Measurements from ENCODE around the gene LPCAT2.
"Not testable (repeated sequence)": the region's sequence is repeated elsewhere in the genome, so short reads cannot be mapped to it uniquely, and the experiment has no call there.

LPCAT2 gene

DNA sequence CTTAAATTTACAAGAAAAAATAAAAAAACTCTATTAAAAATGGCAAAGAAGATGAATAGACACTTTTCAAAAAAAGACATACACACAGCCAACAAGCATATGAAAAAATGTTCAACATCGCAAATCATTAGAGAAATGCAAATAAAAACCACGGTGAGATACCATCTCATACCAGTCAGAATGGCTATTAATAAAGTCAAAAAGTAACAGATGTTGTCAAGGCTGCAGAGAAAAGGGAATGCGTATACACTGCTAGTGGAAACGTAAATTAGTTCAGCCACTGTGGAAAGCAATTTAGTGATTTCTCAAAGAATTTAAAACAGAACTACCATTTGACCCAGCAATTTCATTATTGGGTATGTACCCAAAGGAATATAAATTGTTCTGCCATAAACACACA lies 89.1 kb downstream of the LPCAT2 start (continued):
- TF ChIP-seq TOX (CRISPR knock-in tag; IDR thresholded peaks at IDR 0.05; ENCODE audit: borderline replicate concordance) = no peak

- ATAC-seq = no peak
- TF ChIP-seq ZNF8 (CRISPR knock-in tag; IDR thresholded peaks at IDR 0.05) = no peak
- TF ChIP-seq ZC3H10 (CRISPR knock-in tag; IDR thresholded peaks at IDR 0.05) = no peak
Observed at GRCh38 chr16:55605754-55606336, 97.0 kb downstream of the LPCAT2 start.

GRCh38 chr16:55613613-55614335 lies 104.9 kb downstream of the LPCAT2 start:
- ATAC-seq = no peak
- TF ChIP-seq ZFP30 (CRISPR knock-in tag; IDR thresholded peaks at IDR 0.05) (no peak), GLIS3 (CRISPR knock-in tag; IDR thresholded peaks at IDR 0.05) (no peak), ZNF8 (CRISPR knock-in tag; IDR thresholded peaks at IDR 0.05) (no peak), ZNF70 (CRISPR knock-in tag; IDR thresholded peaks at IDR 0.05) (no peak), TCF4 (CRISPR knock-in tag; IDR thresholded peaks at IDR 0.05; ENCODE audit: borderline replicate concordance) (no peak), CSDC2 (CRISPR knock-in tag; IDR thresholded peaks at IDR 0.05) (no peak), SNAI2 (CRISPR knock-in tag; IDR thresholded peaks at IDR 0.05) (no peak), BACH2 (CRISPR knock-in tag; IDR thresholded peaks at IDR 0.05; ENCODE audit: borderline replicate concordance) (no peak), ZFP3 (CRISPR knock-in tag; IDR thresholded peaks at IDR 0.05) (no peak), POU6F1 (CRISPR knock-in tag; IDR thresholded peaks at IDR 0.05; ENCODE audit: borderline replicate concordance, low read depth) (no peak), ARNTL (CRISPR knock-in tag; IDR thresholded peaks at IDR 0.05; ENCODE audit: borderline replicate concordance, low read depth) (no peak), ZC3H10 (CRISPR knock-in tag; IDR thresholded peaks at IDR 0.05) (no peak), ISL1 (CRISPR knock-in tag; IDR thresholded peaks at IDR 0.05) (no peak)

- TF ChIP-seq CSDC2 (CRISPR knock-in tag; IDR thresholded peaks at IDR 0.05) (no peak), ZNF565 (CRISPR knock-in tag; conservative IDR thresholded peaks at IDR 0.05; ENCODE audit: low read depth) (no peak), TOX (CRISPR knock-in tag; IDR thresholded peaks at IDR 0.05; ENCODE audit: borderline replicate concordance) (no peak), SNAI2 (CRISPR knock-in tag; IDR thresholded peaks at IDR 0.05) (no peak), TCF4 (CRISPR knock-in tag; IDR thresholded peaks at IDR 0.05; ENCODE audit: borderline replicate concordance) (no peak), ZFP30 (CRISPR knock-in tag; IDR thresholded peaks at IDR 0.05) (no peak), ESRRG (CRISPR knock-in tag; IDR thresholded peaks at IDR 0.05) (no peak), ZFP3 (CRISPR knock-in tag; IDR thresholded peaks at IDR 0.05) (no peak), ZC3H10 (CRISPR knock-in tag; IDR thresholded peaks at IDR 0.05) (no peak), PPARA (CRISPR knock-in tag; IDR thresholded peaks at IDR 0.05; ENCODE audit: borderline replicate concordance) (no peak)
- TF ChIP-seq, protein P1, sequence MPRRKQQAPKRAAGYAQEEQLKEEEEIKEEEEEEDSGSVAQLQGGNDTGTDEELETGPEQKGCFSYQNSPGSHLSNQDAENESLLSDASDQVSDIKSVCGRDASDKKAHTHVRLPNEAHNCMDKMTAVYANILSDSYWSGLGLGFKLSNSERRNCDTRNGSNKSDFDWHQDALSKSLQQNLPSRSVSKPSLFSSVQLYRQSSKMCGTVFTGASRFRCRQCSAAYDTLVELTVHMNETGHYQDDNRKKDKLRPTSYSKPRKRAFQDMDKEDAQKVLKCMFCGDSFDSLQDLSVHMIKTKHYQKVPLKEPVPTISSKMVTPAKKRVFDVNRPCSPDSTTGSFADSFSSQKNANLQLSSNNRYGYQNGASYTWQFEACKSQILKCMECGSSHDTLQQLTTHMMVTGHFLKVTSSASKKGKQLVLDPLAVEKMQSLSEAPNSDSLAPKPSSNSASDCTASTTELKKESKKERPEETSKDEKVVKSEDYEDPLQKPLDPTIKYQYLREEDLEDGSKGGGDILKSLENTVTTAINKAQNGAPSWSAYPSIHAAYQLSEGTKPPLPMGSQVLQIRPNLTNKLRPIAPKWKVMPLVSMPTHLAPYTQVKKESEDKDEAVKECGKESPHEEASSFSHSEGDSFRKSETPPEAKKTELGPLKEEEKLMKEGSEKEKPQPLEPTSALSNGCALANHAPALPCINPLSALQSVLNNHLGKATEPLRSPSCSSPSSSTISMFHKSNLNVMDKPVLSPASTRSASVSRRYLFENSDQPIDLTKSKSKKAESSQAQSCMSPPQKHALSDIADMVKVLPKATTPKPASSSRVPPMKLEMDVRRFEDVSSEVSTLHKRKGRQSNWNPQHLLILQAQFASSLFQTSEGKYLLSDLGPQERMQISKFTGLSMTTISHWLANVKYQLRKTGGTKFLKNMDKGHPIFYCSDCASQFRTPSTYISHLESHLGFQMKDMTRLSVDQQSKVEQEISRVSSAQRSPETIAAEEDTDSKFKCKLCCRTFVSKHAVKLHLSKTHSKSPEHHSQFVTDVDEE (CRISPR knock-in tag; IDR thresholded peaks at IDR 0.05) = no peak
- TF ChIP-seq, protein P2, sequence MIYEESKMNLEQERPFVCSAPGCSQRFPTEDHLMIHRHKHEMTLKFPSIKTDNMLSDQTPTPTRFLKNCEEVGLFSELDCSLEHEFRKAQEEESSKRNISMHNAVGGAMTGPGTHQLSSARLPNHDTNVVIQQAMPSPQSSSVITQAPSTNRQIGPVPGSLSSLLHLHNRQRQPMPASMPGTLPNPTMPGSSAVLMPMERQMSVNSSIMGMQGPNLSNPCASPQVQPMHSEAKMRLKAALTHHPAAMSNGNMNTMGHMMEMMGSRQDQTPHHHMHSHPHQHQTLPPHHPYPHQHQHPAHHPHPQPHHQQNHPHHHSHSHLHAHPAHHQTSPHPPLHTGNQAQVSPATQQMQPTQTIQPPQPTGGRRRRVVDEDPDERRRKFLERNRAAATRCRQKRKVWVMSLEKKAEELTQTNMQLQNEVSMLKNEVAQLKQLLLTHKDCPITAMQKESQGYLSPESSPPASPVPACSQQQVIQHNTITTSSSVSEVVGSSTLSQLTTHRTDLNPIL (CRISPR knock-in tag; IDR thresholded peaks at IDR 0.05; ENCODE audit: low read depth) = no peak
- TF ChIP-seq, protein P3, sequence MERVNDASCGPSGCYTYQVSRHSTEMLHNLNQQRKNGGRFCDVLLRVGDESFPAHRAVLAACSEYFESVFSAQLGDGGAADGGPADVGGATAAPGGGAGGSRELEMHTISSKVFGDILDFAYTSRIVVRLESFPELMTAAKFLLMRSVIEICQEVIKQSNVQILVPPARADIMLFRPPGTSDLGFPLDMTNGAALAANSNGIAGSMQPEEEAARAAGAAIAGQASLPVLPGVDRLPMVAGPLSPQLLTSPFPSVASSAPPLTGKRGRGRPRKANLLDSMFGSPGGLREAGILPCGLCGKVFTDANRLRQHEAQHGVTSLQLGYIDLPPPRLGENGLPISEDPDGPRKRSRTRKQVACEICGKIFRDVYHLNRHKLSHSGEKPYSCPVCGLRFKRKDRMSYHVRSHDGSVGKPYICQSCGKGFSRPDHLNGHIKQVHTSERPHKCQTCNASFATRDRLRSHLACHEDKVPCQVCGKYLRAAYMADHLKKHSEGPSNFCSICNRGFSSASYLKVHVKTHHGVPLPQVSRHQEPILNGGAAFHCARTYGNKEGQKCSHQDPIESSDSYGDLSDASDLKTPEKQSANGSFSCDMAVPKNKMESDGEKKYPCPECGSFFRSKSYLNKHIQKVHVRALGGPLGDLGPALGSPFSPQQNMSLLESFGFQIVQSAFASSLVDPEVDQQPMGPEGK (CRISPR knock-in tag; IDR thresholded peaks at IDR 0.05; ENCODE audit: borderline replicate concordance) = no peak
- ATAC-seq = no peak
Observed at GRCh38 chr16:55615071-55615470, 106.2 kb downstream of the LPCAT2 start.

- ATAC-seq = not testable (repeated sequence)
Observed at GRCh38 chr16:55615670-55616069, 106.8 kb downstream of the LPCAT2 start.
